Suppressor macrophage treated with lipopolysaccharide for 4 hours (primary cell): Measurements from ENCODE around the gene TMEM132A.

Experiments used
- DNase-seq: peaks from one replicate; pipeline ENCODE4 v3.0.0-alpha.2; 2020

The TMEM132A gene

DNA sequence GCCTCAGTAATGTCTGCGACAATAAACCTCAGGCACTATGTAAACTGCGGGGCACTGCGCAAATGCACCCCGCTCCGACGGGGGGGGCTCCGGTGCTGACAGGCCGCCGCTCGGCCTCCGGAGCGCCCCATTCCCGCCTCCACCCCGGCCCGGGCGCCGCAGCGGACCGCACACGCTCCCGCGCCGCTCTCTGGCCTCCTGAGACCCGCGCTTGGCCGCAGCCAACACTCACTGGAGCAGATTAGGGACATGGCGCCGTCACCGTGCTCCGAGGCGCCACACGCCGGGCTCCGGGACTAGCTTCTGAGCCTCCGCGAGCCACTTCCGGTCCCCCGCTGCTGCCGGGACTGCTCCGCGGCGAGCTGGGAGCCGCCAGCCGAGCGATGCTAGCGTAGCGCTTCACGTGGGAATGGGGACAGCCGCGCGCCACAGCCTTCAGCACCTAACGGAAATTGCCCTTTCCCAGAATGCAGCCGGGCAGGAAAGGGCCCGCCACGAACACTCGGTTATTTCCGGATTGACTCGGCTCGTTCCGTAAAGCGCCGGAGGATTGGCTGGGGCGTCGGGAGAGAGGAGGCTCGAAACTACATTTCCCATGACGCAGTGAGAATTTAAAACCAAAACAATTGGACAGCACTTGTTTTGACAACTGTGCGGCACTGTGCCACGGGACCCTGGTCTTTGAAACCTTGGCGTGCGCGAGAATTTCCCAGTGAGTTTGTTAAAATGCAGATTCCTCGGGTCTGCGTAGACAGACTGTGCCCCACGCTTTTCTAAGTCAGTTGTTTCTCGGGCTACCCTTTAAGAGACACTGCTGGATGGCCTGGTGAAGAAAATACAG, 17.9 kb upstream of the TMEM132A start, which contains the start of gene PRPF19:
TSS of gene PRPF19 (minus strand) at position 454 of the 841 bp plus-strand sequence. CDS start at position 251, 203 bp downstream.
- peak; percentile 99 for DNase-seq

DNA sequence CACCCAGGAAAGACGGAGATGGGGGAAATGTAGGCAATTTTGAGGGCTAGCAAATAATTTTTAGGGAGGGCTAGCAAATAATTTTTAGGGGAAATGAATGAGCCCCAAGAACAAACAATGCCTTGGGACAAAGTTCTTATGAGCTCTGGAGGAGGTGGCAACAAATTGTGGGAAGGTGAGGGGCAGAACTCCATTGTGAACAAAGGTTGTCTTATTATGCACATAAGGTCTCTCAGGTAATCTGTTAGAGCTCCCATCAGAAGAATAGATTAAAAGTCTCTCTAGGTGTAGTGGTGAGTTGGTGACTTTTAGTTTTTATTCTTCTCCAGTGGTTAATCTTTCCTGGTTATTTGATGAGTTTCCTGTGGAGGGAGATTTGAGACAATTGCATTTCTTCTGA, 15.5 kb upstream of the TMEM132A start:
- DNase-seq: no peak

DNA sequence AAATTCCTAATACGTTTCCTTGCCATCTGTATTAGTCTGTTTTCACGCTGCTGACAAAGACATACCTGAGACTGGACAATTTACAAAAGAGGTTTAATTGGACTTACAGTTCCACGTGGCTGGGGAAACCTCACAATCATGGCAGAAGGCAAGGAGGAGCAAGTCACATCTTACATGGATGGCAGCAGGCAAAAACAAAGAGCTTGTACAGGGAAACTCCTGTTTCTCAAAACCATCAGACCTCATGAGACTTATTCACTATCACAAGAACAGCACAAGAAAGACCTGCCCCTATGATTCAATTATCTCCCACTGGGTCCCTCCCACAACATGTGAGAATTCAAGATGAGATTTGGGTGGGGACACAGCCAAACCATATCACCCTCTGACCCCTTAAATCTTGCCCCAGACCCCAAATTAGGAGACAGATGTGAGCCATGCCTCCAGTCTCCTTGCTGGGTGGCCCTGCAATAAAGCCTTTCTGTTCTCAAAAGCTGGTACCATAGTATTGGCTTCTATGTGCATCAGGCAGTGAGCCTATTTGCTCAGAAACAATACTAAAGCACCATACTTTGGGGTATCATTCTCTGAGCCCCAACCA, 14.5 kb upstream of the TMEM132A start:
- DNase-seq: peak; percentile 31

DNA sequence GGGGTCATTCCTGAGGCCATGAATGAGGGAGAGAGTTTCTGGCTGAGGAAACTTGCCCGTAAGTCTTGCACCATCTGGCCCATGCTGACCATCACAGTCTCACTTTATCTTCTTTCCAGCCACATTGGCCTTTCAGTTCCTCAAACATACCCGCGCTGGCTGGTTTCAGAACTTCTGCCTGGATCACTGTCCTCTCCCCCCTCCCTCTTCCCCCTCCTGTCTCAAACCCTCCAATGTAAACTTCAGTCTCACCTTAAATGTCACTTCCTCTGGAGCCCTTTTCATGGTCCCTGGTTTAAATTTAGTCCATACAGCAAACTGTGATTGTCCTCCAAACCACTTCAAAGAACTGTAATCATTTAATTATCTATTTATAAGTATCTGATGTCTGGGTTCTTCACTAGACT, 14.0 kb upstream of the TMEM132A start:
- peak; percentile 84 for DNase-seq

DNA sequence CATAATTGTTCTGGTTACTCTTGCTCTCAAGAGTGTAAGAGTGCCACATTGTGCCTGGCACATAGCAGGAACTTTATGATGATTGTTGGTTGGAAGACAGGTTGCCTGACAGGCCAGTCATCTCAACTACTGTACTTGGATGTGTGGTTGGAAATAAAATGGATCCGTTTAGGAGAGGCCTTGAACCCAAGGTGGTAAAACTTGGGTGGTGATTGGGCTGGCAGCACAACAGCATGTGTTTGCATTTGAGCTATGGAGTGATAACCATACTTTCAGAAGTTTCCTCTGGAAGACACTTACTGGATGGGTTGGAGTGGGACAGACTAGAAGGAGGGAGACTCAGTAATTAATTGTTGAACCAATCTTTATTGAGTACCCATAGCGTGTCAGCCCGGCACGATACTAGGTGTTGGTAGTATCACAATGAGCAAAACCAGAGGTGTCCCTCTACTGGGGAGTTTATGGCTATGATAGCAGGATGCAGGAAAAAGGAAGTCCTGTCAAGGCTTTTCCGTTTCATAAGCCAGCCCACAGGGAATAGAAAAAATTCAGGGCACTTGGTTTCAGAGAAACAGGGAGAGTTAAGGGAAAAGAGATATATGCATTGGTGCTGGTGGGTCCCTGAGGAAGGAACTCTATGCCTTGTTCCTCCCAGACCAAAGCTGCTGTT, 13.4 kb upstream of the TMEM132A start:
- DNase-seq: peak; percentile 52

DNA sequence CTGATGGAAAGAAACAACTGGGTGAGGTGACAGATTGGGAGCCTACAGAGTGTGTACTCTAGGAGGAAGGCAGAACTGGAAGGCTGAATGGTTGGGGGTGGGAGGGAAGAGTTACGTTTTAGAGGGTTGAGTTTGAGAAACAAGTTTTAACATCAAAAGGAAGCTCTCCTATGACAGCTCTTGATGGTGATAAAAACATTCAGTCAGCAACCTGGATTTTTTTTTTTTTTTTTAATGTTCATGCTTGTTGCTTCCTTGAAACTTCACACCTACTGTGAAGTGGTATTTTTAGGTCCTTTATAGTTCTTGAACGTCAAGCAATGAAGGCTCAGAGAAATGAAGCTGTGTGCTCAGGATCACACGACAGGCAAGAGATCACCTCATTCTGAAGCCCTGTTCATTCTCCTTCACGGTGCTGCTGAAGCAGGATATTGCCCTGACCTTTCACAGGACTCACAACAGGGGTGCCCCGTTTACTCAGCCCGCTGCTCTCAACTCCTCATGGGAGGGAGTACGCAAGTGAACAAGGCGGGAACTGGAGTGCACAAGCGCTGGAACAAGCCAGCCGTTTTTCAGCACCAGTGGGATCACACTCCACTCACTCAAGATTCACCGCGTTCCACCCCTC, 11.9 kb upstream of the TMEM132A start:
- no peak for DNase-seq

DNA sequence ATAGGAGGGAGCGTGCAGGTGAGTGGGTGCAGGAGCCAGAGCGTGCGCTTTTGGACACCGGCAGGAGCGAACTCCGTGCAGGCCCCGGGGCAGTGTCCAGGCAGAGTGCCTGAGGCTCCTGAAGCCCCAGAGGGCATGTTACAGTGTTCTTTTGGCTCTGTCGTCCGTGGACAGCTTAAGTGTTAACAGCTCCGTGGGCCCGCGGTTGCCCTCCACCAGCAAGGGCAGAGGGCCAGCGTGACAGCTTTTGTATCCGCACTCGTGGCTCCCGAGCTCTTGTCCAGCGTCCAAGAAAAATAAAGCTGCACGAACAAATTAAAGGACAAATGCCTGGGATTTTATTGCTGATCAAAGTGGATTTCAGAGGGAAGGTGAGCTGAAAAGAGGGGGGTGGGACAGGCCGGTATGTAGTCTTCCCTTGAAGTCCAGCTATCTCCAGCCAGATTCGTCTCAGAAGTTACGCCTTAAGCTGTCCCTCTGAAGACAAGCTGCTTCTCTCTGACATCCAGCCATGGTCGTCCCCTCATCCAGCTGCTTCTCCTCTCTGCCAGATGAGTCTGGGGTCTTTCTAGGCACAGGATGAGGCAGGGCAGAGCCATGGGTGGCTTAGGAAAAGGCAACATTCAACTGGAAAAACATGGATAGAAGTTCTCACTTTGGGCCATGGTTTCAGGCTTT, 11.3 kb upstream of the TMEM132A start:
- no peak for DNase-seq

DNA sequence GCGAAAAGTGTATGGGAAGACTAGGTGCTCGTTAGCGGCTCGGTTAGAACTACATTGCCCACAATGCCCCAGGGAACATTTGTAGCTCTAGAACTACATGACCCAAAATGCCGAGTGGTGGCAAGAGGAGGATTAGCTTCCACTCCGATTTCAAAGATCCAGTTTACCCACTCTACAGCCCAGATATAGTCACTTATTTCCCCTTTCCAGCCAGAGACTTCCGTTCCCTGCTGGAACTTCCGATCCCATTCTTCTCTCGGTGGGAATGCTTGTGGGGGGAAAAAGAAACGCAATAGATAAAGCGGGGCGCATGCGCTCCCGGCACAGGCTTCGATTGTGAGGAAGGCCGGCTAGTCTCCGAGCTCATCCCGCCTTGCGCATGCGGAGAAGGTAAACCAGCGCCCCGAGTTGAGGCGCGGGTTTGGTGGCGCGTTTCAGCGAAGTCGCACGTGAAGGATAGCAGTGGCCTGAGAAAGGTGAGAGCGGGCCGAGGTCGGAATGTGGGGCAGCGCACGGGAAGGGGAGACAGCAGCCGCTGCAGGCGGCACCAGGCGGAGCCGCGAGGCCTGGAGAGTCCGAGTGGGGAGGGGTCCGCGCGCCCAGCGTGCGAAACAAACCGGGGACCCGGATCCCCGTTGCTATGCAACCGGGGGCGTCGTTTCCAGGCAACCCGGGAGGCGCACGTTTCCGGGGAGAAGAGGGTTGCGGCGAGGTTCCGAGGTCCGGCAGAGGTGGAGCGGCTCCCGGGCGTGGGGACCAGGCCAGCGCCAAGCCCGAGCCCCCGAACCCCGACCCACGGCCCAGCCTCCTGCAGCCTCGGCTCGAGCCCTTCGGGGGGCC, 10.2 kb upstream of the TMEM132A start, which contains the start of gene TMEM109:
TSS of gene TMEM109 (plus strand) at position 366 of the 840 bp plus-strand sequence. CDS start 5,536 bp downstream, outside the sequence.
- peak; percentile 85 for DNase-seq

DNA sequence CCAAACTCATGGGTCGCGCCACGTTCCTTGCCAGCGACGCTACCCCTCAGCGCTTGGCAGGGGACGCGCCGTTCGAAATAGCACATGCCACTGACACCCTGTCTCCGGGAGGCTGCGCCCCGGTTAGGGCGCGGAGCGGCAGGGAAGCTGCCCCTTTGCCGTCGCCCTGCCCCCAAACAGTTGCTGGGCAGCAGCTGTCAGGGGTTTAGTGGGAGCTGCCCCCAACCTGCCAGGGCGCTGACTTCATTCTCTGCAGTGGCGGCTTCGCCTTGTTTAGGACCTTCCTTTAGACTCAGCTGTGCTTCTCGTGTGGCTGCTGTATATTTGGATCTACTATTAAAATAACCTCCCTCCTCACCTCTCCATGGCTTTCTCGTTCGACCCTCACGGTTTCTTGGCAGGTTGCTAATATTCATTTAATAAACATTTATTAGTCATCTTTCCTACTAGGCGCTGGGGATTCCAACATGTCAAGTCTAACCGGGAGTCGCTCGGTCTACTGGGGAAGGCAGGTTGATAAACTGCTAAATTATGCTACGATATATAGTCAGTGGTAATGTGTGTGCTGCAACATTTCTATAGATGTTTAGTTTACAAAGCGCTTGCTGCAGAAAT, 9.5 kb upstream of the TMEM132A start:
- DNase-seq: no peak

DNA sequence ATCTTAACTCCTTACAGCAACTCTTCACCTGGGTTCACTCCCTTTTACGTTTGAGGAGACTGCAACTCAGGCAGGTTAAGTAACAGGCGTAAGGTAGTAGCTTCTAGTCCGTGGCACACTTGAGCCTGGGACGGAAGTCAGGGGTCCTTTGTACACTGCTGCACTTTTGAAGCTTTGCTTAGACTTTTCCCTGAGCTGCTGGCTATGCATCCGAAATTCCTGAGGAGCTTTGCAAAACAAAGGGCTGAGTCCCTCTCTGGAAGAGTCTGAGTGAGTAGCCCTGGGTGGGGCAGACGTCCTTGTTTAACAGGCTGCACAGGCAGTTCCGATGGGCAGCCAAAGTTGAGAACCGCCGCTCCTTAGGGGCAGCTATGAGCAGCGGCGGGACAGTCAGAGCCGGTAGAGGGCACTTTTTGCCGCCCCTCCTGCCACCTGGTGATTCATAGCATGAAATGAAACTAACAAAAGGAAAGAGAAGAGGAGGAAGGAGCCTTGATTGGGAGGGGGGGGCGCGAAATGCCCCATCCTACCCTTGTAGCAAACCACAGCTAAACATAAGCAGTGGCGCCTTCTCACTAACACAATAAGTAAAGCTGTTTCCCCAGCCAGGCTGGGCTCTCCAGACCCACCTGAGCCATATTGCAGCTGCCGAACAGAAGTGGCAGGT, 8.9 kb upstream of the TMEM132A start:
- peak; percentile 77 for DNase-seq

DNA sequence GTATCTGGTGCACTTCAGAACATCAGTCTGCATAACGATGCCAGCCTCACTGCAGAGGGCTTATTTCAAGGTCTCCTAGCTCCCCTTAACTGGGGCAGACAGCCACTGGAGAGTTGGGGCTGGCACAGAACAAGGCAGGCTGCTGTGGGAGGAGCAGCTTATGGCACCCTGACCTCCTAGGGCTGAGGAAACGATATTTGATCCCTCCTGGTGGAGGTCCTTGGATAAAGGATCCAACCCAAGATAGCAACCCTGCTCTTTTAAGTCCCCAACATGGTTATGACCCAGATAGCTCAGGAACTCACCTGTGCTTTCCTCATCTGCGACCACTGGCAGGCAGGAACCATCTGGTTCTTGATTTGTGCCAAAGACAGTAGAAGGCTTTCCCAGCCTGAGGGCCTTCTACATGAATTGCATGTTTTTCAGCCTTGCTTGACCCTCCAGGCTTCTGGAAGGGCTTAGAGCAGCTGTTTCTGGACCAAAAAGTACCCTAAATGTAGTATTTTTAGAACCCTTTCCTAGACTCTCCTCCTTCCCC, 7.5 kb upstream of the TMEM132A start:
- DNase-seq: no peak

DNA sequence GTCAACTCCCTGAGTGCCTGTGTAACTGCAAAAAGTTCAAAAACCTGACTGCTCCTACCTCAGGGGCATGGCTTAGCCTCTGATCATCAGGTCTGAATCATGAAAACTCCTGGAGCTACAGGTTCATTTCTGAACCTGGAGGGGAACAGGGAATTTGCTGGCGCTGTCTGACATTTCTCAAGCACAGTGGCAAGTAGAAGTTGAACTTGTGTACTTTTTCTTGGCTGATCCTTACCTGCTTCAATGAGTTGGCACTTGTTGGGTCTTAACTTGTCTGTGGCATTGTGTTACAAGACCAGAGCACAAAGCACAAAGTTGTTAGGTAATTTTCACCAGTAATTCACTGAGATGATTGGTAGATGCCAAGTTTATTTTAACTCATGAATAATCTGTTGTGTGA, 7.0 kb upstream of the TMEM132A start:
- no peak for DNase-seq

DNA sequence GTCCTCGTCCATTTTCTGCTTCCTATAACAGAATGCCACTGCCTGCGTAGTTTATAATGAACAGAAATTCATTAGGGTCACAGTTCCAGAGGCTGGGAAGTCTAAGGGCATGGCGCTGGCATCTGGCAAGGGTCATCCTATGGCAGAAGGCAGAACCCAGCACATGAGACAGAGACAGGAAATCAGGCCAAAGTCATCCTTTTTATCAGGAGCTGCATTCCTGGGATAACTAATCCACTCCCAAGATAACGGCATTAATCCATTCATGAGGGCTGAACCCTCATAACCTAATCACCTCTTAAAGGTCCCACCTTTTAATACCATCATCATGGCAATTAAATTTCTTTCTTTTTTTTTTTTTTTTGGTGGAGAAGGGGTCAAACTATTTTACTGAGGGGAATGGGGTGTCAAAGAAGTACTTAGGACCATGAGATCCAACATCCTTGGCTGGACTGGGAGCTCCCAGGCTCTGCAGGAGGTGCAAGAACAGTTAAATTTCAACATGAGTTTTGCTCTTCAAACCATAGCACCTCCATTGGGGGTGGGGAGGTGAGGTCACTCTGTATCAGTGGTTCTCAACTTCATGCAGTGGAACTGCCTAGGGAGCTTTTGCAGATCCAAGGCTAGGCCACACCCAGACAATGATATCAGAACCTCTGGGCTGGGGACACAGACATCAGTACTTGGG, 5.9 kb upstream of the TMEM132A start:
- no peak for DNase-seq

DNA sequence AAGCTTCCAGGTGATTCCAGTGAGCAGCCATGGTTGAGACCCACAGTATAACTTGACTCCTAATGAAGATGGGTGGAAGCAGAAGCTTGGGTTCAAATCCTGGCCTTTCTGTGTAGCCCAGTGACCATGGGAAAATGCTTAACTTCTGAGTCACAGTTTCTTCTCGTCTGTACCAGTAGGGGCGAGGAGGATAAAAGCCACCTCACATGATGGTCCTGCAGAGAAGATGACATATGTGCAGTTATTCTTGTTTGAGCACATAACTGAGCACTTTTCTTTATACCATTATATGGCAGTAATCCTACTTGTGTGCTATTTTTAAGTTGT, 5.4 kb upstream of the TMEM132A start:
- DNase-seq: peak; percentile 31

DNA sequence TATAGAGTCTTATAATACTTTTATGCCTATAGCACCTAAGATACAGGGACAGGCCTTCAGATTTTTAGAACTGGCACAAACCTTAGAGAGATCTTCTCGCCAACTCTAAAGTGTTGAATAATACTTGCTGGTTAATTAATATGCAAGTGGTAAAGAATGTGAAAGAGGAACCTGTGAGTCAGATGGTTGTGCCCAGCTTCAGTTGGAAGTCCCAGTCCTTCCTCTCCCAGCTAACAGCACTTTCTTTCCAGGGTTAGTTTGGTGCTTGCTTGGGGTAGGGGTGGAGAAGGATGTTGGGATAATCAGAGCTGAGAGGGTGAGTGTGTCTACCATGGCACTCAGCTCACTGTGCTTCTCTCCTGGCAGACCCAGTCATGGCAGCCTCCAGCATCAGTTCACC, 4.9 kb upstream of the TMEM132A start:
- DNase-seq: peak; percentile 82

DNA sequence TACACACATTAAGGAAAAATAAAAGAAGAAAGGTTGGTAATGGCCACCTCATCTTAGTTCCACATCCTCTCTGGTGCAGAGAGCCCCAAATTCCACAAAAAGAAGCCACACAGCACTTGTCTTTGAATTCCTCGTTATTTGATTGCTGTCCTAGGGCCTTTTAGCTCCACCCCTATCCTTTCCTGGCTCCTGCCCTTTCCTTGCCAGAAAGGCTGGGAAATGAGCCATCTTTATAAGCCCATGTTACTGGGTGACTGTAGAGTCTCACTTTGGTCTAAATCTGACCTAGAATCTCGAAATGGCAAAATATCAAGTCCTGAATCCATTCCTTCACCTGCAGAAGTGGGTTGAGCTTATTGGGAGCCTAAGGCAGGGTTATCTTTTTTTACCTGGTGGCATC, 4.3 kb upstream of the TMEM132A start:
- DNase-seq: no peak

DNA sequence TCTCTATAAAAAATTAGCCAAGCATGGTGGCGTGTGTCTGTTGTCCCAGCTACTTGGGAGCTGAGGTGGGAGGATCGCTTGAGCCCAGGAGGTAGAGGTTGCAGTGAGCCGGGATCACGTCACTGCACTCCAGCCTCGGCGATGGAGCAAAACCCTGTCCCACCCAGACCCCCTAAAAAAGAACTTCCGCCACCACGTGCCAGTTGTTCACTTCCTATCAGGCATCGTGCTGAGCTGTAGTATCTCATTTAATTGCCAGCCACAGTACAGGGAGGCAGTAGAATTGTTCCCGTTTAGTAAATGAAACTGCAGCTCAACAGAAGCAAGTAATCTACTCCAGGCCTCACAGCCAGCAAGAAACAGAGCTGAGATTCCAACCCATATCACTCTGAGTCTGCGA, 3.0 kb upstream of the TMEM132A start:
- DNase-seq: no peak

DNA sequence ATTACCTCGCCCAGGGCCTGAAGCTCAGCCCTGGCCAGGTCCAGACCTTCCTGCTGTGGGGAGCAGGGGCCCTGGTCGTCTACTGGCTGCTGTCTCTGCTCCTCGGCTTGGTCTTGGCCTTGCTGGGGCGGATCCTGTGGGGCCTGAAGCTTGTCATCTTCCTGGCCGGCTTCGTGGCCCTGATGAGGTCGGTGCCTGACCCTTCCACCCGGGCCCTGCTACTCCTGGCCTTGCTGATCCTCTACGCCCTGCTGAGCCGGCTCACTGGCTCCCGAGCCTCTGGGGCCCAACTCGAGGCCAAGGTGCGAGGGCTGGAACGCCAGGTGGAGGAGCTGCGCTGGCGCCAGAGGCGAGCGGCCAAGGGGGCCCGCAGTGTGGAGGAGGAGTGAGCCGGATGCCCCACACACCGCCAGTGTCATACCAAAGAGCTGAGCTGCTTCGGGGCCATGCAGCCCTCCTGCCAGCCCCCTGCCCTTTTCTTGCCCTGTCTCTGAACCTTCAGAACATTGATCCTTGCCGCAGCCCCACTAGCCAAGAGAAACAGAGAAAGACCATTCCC, 2.4 kb upstream of the TMEM132A start:
- no peak for DNase-seq

DNA sequence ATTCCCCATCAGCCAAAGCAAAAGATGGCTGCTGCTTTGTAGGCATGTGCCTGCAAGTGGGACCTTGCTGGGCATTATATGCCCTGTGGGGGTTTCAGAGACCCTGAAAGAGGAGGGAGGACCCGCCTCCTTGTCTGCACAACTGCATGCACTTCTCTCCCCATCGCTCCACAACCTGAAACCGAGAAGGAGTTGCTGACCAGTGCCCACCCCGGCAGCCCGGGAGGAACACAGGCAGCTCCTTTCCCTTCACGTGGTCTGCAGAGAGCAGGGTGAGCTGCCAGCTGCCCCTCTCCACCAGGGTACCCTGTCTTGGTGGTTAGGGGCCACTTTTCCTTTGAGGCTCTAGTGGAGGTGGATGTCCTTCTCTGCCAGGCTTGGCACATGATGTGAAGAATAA, 1.4 kb upstream of the TMEM132A start:
- no peak for DNase-seq

DNA sequence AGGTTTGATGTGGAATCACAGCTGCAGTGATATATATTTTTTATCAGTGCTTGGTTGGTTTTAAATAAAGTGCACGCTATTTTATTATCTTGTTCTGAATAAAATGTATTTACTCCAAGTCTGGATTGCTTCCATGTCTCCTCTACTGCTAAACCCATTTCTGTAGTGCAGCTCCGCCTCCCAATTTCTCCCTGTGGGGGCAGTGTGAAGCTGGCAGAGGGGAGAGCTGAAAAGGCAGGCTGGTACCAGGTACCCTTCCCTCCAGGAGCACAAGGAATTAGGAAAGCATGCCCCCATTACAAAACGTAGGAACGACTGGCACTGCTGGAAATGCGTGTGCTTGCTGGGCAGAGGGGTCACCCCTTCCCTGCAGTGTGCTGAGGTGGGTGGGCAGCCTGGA, 934 bp upstream of the TMEM132A start:
- DNase-seq: no peak
